Endodermal cell (in vitro differentiated cells): ENCODE results near the gene AHNAK. TPM values are rescaled to one million over a fixed set of nuclear protein-coding genes. Genes with fewer than 3 reads are reported as not detected.
A peak's percentile ranks its signal among the peaks of the same experiment; 100 is the strongest.

ENCODE experiments used
- DNase-seq: peaks from one replicate; pipeline ENCODE4 v3.0.0-alpha.2; 2017
- H3K27ac ChIP-seq: 2 replicates; pipeline ENCODE4 v1.5.1; 2013; ENCODE audit warnings: mild to moderate bottlenecking, low read depth, low read length, moderate library complexity
- H3K27me3 ChIP-seq: 2 replicates; pipeline ENCODE4 v1.6.1; 2013; ENCODE audit warnings: mild to moderate bottlenecking, low read length, moderate library complexity; ENCODE audit not compliant: insufficient read depth, control insufficient read depth, poor library complexity, severe bottlenecking
- H3K36me3 ChIP-seq: 2 replicates; pipeline ENCODE4 v1.7.0; 2013; ENCODE audit warnings: mild to moderate bottlenecking, low read length, moderate library complexity; ENCODE audit not compliant: control insufficient read depth, insufficient read depth
- H3K4me1 ChIP-seq: one replicate; pipeline ENCODE4 v1.7.0; 2013; ENCODE audit warnings: low read length; ENCODE audit not compliant: control insufficient read depth, insufficient read depth
- H3K4me3 ChIP-seq: 2 replicates; pipeline ENCODE4 v1.5.1; 2013; ENCODE audit warnings: mild to moderate bottlenecking, low read length, moderate library complexity
- H3K9ac ChIP-seq: 2 replicates; pipeline ENCODE4 v1.6.1; 2013; ENCODE audit warnings: mild to moderate bottlenecking, low read length, moderate library complexity; ENCODE audit not compliant: poor library complexity, severe bottlenecking; ENCODE audit errors: extremely low read depth
- H3K9me3 ChIP-seq: 2 replicates; pipeline ENCODE4 v1.6.1; 2013; ENCODE audit warnings: mild to moderate bottlenecking, low read length, moderate library complexity; ENCODE audit not compliant: control insufficient read depth
- H3K27ac Mint-ChIP-seq: 2 replicates; pipeline ENCODE4 v1.8.0; 2020; ENCODE audit warnings: mixed read lengths
- H3K27me3 Mint-ChIP-seq: 2 replicates; pipeline ENCODE4 v1.8.0; 2021; ENCODE audit warnings: mild to moderate bottlenecking, mixed read lengths; ENCODE audit not compliant: insufficient read depth
- H3K36me3 Mint-ChIP-seq: 2 replicates; pipeline ENCODE4 v1.8.0; 2020; ENCODE audit warnings: low read depth, mixed read lengths
- H3K4me1 Mint-ChIP-seq: 2 replicates; pipeline ENCODE4 v1.8.0; 2020; ENCODE audit warnings: mixed read lengths
- H3K4me3 Mint-ChIP-seq: 2 replicates; pipeline ENCODE4 v1.8.0; 2020; ENCODE audit warnings: mild to moderate bottlenecking, moderate library complexity, mixed read lengths
- H3K9me3 Mint-ChIP-seq: 2 replicates; pipeline ENCODE4 v1.8.0; 2020; ENCODE audit warnings: mild to moderate bottlenecking, mixed read lengths
- WGBS, 2 experiments: methylation state at CpG; one replicate each; pipeline versions ENCODE4 v1.1.5 to v1.1.7; 2013; ENCODE audit warnings: missing lambda C conversion rate in 2 of 2, mixed read lengths in 1 of 2; ENCODE audit not compliant: insufficient coverage in 1 of 2, insufficient read length in 1 of 2; 5-methylcytosine and 5-hydroxymethylcytosine counted together
- total RNA-seq, 2 donors: library from RNA; stranded (reverse); fragmentation: NEBNext Ultra II Directional in 1 of 2; extraction: Animal tissue kit (Norgen Biotek cat#: 25700) in 1 of 2; gene quantifications; 2 replicates in 1 of 2; 3 replicates in 1 of 2; pipeline ENCODE4 v1.2.1, GENCODE V29; 2021
- TF ChIP-seq, protein P1 (sequence below): fragments of 200-600 bp; sonication (generic); conservative IDR thresholded peaks from 2 replicates; pipeline ENCODE4 v1.5.0; 2021; ENCODE audit warnings: antibody characterized with exemption, mild to moderate bottlenecking

The AHNAK gene
- total RNA-seq, 2 donors from 2014 or later = 109 to 165 TPM

DNA sequence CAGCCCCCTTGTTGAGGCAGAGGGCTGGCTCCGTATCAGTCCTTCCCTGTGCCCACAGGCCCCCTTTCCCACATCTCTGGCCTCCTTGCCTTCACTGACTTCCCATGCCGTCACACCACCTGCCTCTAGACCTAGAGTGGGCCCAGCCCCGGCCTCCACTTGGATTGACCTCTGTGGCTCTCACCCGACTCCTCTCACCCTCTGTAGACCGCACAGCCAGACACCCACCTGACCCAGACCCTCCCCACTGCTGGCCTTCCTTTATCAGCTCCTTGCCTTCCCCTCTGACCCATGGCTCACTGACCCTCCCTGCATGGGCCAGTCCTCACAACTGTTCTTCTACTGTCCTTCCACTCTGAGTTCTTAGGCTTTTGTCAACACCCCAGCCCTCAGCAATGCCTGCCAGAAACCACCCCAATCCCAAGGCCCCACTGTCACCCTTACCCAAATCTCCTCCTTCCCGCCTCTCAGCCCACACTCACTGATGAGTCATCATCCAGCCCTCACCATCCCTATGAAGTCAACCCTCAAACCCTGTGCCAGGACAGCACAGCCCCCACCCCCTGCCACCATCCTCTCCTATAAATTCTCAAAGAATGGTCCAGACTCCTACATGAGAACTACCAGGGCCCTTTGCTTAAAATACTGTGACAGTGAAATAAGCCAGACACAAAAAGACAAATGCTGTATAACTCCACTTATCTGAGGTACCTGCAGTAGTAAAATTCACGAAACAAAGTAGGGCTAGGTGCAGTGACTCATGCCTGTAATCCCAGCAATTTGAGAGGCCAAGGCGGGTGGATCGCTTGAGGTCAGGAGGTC lies 74.3 kb downstream of the AHNAK start:
- Mint-ChIP-seq H3K4me1 (peaks cover 10% of the 10 kb centered on the region), H3K9me3 (no peaks in the 10 kb centered on the region), H3K4me3 (no peak overlapping the region), H3K27ac (peak overlapping the region; percentile 44), H3K36me3 (no peaks in the 10 kb centered on the region), H3K27me3 (no peaks in the 10 kb centered on the region)
- no peaks in the 10 kb centered on the region for H3K9me3 ChIP-seq
- no peak overlapping the region for H3K27ac ChIP-seq
- no peaks in the 10 kb centered on the region for H3K27me3 ChIP-seq
- no peak overlapping the region for H3K4me3 ChIP-seq
- H3K4me1 ChIP-seq = no peaks in the 10 kb centered on the region
- no peaks in the 10 kb centered on the region for H3K36me3 ChIP-seq
- H3K9ac ChIP-seq = no peak overlapping the region
- DNase-seq = no peak
- WGBS, 2 experiments = 80 to 92% methylated on average over 5 to 9 of the region's 9 CpGs
- TF ChIP-seq, protein P1, sequence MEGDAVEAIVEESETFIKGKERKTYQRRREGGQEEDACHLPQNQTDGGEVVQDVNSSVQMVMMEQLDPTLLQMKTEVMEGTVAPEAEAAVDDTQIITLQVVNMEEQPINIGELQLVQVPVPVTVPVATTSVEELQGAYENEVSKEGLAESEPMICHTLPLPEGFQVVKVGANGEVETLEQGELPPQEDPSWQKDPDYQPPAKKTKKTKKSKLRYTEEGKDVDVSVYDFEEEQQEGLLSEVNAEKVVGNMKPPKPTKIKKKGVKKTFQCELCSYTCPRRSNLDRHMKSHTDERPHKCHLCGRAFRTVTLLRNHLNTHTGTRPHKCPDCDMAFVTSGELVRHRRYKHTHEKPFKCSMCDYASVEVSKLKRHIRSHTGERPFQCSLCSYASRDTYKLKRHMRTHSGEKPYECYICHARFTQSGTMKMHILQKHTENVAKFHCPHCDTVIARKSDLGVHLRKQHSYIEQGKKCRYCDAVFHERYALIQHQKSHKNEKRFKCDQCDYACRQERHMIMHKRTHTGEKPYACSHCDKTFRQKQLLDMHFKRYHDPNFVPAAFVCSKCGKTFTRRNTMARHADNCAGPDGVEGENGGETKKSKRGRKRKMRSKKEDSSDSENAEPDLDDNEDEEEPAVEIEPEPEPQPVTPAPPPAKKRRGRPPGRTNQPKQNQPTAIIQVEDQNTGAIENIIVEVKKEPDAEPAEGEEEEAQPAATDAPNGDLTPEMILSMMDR = no peak

DNA sequence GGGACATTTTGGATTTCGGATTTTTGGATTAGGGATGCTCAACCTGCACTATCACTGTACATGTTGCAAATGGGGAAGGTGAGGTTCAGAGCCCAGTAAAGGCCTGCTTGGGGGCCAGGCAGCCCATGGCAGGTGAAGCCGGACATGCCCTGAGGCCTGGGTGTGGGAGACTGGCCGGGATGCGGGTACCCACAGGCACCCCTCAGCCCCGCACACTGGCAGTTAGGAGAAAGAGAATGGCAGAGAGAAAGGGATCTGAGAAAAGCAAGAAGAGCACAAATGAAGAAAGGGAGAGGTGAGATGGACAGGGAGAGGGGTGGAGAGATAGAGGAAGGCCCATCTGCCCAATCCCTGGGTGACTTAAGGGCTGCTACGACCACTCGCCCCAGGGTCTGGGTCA lies 75.0 kb downstream of the AHNAK start:
- Histone ChIP-seq H3K27me3 (no peaks in the 10 kb centered on the region), H3K4me1 (no peaks in the 10 kb centered on the region), H3K27ac (no peak overlapping the region), H3K9me3 (no peaks in the 10 kb centered on the region), H3K9ac (no peak overlapping the region), H3K36me3 (no peaks in the 10 kb centered on the region), H3K4me3 (no peak overlapping the region)
- no peak for DNase-seq
- Mint-ChIP-seq H3K4me1 (peaks cover 10% of the 10 kb centered on the region), H3K36me3 (no peaks in the 10 kb centered on the region), H3K4me3 (no peak overlapping the region), H3K9me3 (no peaks in the 10 kb centered on the region), H3K27ac (no peak overlapping the region), H3K27me3 (no peaks in the 10 kb centered on the region)
- TF ChIP-seq, protein P1 = no peak
- 88 to 91% methylated on average over 1 to 7 of the region's 7 CpGs for WGBS, 2 experiments

GRCh38 chr11:62468577-62468976 lies 78.0 kb downstream of the AHNAK start:
- H3K4me1 ChIP-seq = no peaks in the 10 kb centered on the region
- H3K36me3 Mint-ChIP-seq = no peaks in the 10 kb centered on the region
- no peak overlapping the region for H3K9ac ChIP-seq
- no peak overlapping the region for H3K27ac Mint-ChIP-seq
- no peak overlapping the region for H3K4me3 Mint-ChIP-seq
- no peaks in the 10 kb centered on the region for H3K9me3 Mint-ChIP-seq
- DNase-seq = no peak
- H3K27ac ChIP-seq = no peak overlapping the region
- peaks cover 11% of the 10 kb centered on the region for H3K4me1 Mint-ChIP-seq
- H3K27me3 Mint-ChIP-seq = no peaks in the 10 kb centered on the region
- TF ChIP-seq, protein P1 = no peak
- H3K4me3 ChIP-seq = no peak overlapping the region
- H3K27me3 ChIP-seq = no peaks in the 10 kb centered on the region
- no peaks in the 10 kb centered on the region for H3K9me3 ChIP-seq
- no peaks in the 10 kb centered on the region for H3K36me3 ChIP-seq
- 87 to 94% methylated on average over 2 of the region's 2 CpGs for WGBS, 2 experiments
